ENCODE measurements around the gene AMIGO2.
"Not testable (repeated sequence)": the region's sequence is repeated elsewhere in the genome, so short reads cannot be mapped to it uniquely, and the experiment has no call there.

Gene AMIGO2, protein sequence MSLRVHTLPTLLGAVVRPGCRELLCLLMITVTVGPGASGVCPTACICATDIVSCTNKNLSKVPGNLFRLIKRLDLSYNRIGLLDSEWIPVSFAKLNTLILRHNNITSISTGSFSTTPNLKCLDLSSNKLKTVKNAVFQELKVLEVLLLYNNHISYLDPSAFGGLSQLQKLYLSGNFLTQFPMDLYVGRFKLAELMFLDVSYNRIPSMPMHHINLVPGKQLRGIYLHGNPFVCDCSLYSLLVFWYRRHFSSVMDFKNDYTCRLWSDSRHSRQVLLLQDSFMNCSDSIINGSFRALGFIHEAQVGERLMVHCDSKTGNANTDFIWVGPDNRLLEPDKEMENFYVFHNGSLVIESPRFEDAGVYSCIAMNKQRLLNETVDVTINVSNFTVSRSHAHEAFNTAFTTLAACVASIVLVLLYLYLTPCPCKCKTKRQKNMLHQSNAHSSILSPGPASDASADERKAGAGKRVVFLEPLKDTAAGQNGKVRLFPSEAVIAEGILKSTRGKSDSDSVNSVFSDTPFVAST

DNA sequence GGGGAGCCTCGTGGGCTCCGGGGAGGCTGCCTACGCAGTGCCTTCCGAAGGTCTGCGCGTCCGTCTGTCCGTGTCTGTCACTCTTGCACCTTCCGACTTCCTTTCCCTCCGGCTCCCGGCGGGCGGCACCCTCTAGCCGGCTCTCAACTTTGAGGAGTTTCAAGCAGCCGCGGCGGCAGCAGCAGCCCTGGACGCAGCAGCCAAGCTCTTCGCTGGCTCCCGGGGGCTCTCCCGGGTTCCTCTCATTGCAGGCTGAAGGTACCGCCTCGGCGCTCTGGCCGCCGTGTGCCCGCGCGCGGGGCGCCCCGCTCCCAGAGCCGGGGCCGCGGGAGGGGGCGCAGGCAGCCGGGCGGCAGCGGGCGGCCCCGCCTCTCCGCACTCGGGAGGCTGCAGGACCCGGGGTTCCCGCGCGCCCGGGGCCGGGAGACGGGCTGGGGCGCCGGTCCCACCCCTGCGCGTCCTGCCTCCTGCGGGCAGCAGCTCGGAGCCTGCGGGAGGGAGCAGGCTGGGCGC lies at the start of gene AMIGO2, which contains the start of gene PCED1B:
AMIGO2 (minus strand) TSS at position 492 of the 513 bp plus-strand sequence. CDS start 957 bp downstream, outside the sequence.
PCED1B (plus strand) TSS at position 154 of the 513 bp plus-strand sequence. CDS start 155,443 bp downstream, outside the sequence.
- DNase-seq = peak; percentile 47

DNA sequence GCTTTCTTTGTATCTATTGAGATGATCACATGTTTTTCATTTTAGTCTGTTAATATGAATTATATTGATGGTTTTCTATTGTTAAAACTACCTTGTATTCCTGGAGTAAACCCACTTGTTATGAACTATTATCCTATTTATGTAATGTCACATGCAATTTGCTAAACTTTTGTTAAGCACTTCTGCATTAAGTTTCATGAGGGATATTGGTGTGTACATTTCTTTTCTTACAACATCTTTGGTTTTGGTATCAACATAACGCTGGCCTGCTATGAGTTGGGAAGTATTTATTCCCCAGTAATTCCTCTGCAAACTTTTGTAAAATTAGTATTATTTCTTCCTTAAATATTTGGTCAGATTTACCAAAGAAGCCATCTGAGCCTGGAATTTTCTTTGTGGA lies 46.5 kb upstream of the AMIGO2 start:
- no peak for DNase-seq

DNA sequence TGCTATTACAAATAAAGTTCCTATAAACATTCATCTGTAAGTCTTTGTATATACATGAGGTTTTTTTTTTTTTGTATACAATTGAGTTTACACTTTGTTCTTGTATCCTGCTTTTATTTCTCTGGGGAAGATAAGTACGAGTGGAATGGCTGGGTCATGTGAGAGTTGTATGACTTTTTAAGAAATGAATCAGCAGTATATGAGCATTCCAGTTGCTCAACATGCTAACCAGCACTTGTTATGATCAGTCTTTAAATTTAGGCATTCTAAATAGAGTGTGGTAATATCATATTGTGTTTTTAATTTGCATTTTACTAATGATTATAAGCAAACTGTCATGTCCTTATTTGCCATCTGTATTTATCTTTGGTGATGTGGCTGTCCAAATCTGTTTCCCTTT lies 44.7 kb upstream of the AMIGO2 start:
- DNase-seq = no peak

DNA sequence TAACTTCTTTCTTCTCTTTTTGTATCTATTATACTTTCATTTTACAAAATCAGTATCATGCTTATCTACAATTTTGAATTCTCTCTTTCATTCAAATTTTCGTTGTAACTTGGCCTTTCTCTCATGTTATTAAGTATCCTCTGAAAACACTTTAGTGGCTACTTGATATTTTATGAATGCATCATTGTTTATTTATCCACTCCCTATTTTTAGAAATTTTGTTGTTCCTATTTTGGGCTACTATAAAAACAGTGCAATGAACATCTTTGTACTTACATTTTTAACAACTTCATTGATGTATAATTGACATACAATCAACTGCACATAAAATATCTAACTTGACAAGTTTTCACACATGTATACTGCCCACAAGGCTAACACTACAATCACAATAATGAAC lies 44.0 kb upstream of the AMIGO2 start:
- DNase-seq = no peak

DNA sequence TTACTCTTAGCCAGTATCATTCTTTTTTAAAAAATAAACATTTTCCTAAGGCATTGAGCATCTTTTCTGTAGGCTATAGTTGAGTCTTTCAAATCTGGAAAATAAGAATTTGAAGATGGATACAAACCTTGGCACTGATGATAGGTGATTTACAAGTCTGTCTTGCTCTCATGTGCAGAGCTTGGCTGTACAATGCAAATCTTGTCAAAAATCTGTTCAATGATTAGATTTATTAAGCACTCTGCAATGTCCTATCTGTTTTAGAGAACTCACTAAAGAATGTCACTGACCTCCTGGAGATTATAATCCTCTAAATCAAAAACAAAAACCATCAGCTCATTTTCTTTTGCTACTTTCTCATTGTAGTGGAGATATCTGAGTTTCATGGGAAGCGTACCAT lies 42.8 kb upstream of the AMIGO2 start:
- no peak for DNase-seq

DNA sequence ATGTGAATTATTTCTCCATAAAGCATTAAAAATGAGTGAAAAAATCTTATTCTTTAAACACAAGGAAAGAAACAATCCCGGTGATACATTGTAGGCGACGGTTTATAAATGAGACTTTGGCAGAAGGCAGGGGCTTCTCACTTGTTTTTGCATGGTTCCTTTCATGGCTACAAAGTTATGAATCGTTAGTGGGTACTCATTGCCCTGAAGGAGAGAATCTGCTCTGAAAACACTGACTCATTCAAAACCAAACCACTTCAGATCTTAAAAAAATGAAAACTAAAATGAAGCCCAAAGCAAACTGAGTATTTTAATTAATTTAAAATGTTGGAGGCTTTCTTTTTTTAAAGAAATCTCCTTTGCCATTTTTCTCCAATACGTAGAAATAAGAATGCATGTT lies 41.4 kb upstream of the AMIGO2 start:
- no peak for DNase-seq

DNA sequence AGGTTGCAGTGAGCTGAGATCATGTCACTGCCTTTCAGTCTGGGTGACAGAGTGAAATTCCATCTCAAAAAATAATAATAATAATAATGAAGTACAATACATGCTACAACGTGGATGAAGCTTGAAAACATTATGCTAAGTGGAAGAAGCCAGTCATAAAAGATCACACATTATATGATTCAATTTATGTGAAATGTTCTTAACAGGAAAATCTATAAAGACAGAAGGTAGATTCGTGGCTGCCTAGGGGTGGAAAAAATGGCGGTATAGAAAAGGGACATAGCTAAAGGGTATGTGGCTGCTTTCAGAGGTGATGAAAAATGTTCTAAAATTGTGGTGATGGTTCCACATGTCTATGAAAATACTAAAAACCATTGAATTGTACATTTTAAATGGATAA lies 41.0 kb upstream of the AMIGO2 start:
- no peak for DNase-seq

DNA sequence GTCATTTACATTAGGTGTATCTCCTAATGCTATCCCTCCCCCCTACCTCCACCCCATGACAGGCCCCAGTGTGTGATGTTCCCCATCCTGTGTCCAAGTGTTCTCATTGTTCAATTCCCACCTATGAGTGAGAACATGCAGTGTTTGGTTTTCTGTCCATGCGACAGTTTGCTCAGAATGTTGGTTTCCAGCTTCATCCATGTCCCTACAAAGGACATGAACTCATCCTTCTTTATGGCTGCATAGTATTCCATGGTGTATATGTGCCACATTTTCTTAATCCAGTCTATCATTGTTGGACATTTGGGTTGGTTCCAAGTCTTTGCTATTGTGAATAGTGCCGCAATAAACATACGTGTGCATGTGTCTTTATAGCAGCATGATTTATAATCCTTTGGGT lies 37.5 kb upstream of the AMIGO2 start:
- DNase-seq = not testable (repeated sequence)

DNA sequence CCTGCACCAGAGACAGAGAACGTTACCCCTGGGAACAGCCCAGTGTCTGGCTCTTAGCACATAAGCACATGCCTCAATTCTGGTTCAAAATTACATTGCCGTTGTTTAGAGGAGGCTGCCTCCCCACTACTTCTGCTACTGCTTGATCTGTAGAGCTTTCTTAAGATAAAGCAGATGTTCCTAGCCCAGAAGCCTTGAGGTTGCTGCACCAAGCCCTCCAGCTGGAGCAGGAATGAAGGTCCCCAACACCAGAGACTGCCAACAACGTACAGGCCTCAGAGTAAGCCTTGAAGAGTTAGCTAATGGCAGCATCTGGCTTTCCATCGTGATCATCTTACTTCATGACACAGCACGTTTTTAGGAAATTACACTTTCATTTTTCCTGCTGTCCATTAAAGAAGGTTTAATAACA lies 34.7 kb upstream of the AMIGO2 start:
- DNase-seq = no peak

DNA sequence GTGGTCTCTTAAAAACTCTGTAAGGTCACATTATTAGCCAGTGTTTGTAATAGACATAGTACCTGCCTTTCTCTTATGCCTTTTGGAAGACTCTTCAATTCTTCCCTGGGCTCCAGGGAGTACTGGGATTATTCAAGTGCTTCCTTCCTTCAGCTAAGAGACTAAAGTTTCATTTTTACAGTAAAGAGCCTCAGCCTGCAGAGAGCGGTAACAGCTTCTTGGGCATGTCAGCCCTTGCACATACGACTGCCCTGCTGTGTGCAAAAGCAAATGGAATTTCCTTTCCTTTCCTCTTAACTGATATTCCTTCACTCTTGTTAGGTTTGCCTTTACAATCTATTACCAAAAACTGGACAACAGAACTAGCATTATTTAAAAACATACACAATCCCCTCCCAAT lies 32.9 kb upstream of the AMIGO2 start:
- no peak for DNase-seq

DNA sequence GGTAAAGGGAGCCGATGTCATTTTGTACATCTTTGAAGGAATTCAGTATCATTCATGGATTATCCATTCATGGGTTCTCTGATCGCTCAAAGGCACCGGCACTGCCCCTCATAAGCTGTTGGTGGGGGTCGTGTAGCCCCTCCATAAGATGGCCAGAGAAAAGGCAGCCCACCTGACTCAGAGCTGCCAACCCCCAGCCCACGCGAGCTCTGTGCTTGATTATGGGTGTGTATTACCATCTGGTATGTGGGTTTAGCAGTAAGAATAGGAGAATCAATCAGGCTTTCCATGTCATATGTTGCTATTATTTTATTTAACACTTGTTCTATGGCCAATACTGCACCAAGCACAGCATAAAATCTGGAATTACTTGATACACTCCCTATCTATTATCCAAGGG lies 32.1 kb upstream of the AMIGO2 start:
- no peak for DNase-seq

DNA sequence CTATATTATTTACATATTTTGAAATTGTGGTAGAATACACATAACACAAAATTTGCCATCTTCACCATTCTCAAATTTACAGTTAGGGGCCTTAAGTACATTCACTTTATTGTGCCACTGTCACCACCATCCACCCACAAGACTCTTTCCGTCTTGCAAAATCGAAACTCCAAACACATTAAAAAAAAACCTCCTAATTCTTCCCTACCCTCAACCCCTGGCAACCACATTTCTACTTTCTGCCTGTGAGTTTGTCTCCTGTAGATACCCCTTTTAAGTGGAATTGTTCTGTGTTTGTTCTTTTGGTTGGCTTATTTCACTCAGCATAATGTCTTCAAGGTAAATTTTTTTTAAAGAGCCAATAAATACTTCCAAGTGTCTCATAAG lies 31.6 kb upstream of the AMIGO2 start:
- DNase-seq = no peak

DNA sequence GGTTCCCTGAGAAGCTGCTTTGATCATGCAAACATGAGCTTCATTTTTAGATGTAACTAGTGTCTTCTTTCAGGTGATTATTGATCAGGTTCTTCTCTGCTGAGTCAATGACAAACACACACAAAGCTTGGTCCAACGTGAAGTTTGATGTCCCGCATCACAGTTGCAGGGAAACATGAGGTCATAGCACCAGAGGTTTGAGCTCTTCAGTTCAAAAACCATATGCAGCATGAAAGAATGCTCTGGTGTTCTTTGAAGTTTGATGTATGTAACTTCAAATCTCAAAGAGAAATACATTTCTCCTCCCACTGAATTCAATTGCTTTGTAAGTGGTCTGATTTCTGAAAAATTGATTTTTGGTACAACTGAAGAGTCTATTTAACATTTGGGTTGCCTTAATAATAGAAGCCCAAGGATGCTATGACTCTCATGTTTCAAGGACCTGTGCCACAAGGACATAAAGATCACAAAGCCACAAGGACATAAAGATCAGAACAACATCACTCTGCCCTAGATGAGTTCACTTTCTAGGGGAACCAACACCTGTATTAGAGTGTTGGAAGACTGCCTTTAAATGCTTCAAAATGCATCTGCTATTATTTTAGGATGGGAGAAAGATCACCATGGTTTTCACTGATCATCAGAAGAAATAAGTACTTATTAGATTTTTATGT lies 31.1 kb upstream of the AMIGO2 start:
- DNase-seq = no peak

DNA sequence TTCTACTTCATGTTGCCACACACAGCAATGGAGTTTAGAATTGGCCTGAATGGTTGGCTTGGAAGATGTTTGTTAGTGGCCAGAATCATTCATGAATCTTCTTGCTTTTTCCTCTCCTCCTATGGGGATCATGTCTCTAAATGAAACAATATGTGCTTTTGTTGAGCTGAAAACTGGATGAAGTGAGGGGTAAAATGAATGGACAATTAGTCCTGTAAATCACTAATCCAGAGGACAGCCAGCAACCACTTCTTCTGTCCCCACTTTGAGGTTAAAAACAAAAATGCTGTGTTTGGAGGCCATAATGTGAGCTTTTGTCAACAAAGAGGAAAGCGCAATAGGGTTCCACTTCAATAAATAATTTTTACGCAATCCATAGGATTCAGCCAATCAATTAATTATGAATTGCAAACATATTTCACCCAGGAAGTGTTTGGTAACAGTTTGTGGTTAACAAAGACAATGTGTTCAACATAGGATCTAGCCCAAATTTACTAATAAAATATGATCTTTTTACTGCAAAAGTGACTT lies 30.3 kb upstream of the AMIGO2 start:
- DNase-seq = no peak

DNA sequence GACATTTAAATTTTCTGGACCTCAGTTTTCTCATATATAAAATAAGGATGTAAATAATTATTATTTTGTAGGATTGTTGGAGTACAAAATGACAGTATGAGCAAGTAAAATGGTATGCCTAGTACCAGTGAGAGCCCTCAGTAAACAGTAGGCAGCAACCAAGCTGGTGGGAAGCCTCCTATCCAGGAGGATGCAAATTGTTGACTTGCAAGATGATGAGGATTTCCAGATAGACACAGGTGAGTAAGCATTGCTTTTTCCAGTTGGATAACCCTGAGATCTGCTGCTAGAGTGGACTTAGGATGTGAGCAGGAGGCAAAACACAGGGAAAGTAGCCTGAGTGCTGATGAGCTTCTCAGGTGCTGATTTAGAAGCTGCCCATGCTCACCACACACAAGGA lies 28.2 kb upstream of the AMIGO2 start:
- DNase-seq = no peak

DNA sequence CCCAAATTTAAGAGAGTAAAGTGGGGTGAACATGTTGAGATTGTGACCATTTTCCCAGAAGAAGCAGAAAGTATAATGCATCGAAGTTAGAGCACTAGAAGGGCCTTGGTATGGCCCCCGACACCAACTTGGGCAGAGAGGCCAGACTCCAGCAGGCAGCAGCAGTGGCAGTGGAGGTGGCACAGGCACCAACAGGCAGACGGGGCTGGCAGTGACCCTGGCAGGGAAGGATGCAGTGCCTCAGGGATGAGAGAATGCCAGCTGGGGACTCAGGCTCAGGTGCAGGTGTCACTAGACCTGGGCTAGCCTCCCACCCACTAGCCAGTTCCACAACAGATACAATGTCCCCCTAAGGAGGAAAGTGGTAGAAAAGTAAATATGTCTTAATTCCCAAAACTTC lies 27.7 kb upstream of the AMIGO2 start:
- no peak for DNase-seq

DNA sequence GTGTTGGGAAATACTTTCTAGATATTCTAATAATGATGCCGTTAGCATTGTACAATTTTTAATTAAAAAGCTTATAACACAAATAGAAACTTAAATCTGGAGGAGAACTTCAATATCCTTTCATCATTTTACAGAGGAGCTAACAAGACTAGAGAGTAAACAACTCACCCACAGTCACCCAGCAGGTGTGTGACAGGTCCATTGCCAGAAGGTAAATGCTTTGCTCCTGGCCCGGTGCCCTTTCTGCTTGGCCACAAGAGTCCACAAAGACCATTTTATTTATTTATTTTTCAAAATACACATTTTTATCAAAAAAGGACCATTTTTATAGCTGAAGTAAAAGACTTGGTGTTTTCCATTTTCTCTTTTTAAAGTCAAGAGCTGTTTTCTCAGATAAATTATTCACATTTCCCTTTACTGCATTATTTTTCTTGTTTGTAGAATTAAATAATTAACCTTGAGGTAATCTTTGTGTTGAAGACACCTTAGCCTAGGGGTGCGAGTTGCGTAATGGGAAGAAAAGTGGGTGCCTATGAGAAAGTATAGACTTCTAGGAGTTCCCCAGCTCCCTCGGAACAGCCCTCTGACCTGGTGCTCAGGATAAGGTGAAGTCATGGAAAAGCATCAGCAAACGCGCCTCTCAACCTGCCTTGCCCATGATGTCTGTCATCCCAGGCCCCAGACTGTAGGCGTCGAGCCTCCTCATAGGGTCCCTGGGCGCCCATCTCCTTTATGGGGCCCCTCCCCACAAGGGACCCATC lies 26.3 kb upstream of the AMIGO2 start:
- no peak for DNase-seq

DNA sequence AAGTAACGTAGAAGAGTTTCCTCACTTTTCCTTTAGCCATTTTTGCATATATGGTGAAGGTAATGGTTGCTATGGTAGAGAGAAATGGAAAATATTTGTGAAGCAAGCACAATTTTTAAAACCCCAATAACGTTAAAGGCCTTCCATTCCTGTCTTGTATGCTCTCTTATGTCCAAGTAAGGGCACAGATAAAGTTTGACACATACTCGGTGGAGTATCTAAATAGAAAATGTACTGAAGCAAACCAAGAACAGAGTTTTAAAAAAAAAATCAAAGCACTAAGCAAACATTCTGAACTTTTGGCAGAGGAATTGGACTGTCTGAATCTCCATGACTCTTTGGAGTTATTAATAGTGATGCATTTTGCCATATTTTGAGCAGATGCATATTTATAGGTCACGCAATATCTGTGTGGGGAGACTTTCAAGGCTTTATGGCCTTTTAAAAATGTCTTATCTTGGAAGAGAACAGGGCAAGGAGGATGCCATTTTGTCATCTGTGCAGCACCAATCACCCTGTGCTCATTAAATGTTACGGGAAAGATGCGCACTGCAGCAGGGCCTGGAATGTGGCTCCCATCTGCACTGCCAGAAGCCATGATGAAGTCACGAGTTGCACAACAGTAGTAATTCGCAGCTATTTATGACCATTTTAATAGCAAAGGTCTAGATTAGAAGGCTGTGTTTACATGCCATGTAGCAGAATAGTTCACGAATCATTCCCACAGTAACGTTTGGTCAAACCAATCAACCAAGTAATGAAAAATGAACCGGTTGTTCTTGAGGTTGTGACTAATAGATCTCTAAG lies 23.3 kb upstream of the AMIGO2 start:
- DNase-seq = no peak

DNA sequence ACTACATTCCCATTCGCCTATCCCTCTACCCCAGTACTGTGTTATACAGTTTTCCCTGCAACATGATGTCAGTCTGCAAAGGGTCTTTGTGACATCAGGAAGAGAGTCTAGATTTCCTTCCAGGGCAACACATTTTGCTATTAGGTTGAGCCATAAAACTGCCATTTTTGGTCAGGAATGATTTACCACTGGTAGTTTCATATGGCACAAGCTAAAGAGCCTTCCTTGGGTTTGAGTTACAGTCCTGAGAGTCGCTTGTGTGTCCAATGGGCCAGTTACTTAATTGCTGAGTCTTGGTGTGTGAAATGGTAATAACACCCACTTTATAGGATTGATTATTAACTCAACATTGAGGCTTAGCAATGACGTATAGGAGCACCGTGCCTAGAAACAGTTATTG lies 22.6 kb upstream of the AMIGO2 start:
- no peak for DNase-seq

DNA sequence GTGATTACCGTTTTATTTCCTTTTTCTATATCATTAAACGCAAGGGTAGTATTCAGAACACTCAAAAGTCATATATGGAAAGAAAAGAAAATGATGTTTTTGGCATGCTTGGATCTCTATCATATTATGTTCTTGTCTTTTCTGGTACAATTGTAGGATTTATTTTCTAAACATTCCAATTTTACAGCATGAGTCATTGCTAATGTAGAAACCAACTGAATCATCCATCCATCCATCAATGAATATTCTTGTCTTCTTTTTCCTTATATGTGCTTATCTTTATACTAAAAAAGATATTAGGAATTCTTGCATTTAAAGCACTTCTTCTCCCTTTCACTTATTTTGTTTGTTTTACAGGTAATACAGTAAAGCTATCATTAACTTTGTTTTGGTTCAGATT lies 20.4 kb upstream of the AMIGO2 start:
- DNase-seq = no peak

DNA sequence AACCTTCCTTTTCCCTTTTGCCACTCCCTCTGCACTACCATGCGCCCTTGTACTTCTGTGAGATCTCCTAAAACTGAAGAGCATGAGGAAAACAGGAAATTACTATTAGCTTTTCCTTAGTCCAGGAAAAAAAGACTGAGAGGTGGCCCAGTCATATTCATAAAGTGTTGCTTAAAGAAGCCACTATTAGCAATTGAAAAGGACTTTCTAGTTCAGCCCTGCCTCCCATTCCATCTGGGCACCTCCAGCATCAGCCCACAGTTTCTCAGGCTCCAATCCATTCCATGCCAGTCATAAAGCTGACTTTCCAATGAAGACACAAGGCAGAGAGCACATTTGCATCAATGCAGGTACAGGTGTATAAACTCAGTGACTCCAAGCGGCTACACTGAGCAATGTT lies 19.9 kb upstream of the AMIGO2 start:
- DNase-seq = no peak

DNA sequence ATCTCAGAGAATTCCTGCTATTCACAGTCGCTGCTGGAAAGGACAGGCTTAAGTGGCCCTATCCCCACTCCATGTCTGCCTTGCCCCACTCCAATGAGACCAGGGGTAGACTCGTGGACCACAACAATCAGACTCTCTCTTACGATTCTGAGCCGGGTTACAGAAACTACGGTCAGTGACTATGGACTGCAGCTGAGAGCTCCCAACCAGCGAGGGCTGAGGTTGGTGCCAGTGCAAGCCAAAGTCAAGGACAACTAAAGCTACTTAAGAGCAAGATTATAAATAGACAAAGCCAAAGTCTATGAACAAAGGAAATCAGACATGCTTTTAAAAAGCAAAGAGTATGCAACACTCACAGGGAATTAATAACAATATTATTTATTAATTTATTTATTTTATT lies 18.3 kb upstream of the AMIGO2 start:
- no peak for DNase-seq

All from NCI-H1436 (cell line).